SH-SY5Y (cell line): ENCODE measurements around the gene TAPT1.

ENCODE experiments used
- GATA2 ChIP-seq: IDR thresholded peaks from 2 replicates; pipeline ENCODE4 v1.6.1; 2011; ENCODE audit warnings: mild to moderate bottlenecking, low read depth, low read length
- GATA3 ChIP-seq: IDR thresholded peaks from 2 replicates; pipeline ENCODE4 v1.6.1; 2011; ENCODE audit warnings: low read depth, mild to moderate bottlenecking, low read length, moderate library complexity

Gene TAPT1

DNA sequence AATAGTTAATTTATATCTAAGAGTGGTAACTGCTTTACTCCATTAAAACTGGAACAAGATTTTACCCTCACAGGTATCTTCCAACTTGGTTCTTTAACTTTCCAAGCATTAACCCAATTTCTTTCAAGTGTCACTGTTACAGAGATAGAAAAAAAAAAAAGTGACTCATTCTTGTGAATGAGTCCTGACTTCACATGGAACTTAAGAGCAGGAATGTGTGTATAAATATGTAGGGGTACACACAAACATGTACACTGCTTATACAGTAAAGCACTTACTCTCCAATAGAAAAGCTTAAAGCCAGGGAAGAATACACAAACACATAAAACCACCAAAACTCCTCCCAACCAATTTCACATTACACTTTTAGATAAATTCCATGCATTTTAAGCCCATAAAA lies 38.8 kb downstream of the TAPT1 start:
- TF ChIP-seq GATA3, result no peak
- no peak for TF ChIP-seq GATA2

DNA sequence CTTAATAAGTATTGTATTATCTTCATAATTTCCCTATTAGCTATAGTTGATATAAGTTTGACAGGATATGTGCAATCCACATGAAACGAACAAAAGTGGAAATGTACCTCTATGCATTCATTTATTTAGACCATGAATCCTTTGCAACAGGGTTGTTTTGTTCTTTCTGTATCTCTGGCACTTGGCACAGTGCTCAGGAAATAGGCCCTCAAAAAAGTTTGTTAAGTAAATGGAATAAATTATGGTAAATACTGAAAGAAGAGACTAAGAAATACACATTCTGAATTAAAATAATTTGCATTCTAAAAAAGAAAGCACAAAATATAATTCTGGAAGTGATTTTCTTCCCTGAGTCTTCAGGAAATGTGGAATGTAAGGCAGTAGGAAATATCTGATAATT lies 39.3 kb downstream of the TAPT1 start:
- TF ChIP-seq GATA3 (no peak), GATA2 (no peak)

DNA sequence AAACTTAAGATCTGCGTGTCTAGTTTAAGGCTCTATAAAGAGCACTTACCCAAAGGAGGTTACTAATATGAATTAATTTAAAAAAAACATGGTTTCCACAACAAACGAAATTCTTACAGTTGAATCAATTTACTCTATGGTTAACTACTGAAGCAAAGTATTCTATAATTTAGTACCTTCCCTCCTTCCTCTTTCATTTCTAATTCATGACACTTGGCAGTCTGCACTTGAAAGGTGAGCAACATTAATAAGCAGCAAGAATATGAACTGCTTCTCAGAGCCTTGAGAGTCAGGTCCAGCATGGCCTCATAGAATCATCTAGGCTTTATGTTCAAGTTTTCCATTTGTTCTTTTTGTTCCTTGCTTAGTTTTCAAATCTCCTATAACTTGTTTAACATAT lies 42.7 kb downstream of the TAPT1 start:
- TF ChIP-seq GATA2 (no peak), GATA3 (no peak)

DNA sequence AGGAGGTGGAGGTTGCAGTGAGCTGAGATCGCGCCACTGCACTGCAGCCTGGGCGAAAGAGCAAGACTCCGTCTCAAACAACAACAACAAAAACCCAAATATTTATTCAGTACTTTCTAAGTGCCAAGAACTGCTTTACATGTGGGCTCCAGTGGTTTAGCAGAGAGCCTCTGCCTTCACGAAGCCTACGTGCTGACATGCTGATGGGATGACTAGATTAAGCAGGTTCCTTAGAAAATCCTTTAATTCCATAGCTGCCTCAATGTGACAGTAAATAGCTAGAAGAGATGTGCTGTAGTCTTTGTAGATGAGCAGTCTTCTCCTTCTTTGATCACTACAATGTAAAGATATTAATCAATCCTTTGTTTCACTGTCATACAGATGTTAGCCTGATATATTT lies 49.6 kb downstream of the TAPT1 start:
- TF ChIP-seq GATA2 (no peak), GATA3 (no peak)

DNA sequence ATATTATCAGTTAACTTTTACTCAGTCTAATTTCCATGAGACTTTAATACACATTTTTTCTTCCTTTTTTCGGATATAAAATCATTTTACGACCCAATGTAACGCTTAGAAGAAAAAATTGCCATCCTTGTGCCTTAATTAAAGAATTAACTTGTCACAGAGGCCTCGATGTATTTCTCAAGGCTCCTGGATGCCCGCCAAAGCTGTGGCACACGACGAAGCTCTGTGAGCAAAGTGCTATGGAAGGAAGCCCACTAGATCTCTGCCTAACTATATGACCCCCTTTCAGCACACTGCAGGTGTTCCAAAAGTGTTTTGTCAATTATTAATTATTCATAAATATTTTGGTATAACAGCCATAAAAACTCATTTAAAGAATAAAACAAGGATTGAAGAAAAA lies 54.4 kb downstream of the TAPT1 start:
- TF ChIP-seq GATA3 (no peak), GATA2 (no peak)

DNA sequence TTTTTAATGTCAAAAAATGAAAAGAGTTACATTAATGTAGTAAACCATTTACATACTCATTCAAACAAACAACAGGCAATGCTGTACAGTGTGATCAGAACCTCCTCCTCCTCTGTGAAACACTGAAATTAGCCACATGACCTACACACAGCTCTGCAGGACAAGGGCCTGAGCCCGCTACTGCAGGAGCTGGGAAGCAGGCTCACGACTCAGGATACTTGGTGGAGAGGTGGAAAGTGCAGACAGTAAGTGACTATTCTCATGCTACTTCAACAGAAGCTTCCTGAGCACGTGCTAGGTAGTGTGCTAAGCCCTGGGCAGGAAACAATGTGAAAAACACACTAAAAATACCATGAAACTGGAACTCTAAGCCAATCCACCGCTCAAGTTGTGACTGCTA lies 56.8 kb downstream of the TAPT1 start:
- TF ChIP-seq GATA3, result no peak

DNA sequence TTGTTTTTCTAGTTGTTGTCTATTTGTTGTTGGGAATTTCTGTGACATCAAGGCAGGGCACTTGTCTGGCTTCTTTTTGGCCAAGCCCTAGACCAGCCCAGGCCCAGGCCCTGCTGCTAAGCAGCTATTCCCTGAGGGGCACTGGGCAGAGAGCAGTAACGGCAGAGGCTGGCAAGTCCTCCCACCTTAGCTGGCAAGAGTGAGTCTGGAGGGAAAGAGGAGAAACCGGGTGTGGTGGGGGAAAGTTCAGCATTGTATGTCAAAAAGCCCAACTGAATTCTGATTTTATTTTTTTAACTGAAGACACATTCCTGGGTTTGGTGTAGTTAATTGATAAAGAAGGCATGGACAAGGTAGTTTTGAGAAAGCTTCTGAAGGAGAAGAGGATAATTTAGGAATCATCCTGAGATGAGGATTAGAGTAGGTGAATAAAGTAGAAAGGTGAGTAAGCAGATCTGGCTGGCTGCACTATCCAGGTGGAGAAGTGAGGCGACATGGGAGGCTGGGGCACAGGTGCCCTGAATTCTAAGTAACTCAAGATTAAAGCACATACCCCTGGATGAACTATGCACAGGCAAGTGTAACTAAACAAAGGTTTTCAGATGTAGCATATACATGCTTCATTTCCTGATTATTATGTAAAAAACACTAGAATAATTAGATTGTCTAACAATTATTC lies 57.4 kb downstream of the TAPT1 start:
- TF ChIP-seq GATA2 (no peak), GATA3 (no peak)

DNA sequence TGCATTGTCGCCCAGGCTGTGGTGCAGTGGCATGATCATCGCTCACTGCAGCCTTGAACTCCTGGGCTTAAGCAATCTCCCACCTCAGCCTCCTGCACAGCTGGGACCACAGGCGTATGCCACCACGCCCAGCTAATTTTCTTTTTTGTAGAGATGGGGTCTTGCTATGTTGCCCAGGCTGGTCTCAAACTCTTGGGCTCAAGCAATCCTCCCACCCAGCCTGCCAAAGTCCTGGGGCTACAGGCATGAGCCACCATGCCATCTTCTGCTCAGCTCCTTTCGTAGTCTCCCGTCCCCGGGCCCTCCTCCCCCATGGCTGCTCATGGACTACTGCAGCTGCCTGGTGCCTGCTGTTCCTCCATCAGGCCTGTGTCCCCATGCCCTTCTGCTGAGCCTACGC lies 58.1 kb downstream of the TAPT1 start:
- no peak for TF ChIP-seq GATA2
- no peak for TF ChIP-seq GATA3

DNA sequence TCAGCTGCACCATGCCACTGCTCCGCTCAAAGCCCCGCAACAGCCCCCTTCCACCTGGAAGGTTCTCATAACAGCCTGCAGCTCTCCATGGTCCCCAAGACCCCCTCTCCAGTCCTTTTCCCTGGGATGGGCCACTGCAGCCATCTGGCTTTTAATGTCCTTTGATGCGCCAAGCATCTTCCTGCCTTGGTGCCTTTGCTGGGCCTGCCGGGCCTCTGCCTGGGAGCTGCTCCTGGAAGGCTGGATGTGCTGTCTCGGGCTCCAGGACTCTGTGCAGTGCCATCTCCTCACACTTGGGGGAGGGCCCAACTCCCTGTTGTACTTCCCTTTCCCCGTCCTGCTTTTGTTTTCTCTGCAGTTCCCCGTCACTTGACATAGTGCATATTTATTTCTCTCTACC lies 60.3 kb downstream of the TAPT1 start:
- TF ChIP-seq GATA3 (no peak), GATA2 (no peak)

DNA sequence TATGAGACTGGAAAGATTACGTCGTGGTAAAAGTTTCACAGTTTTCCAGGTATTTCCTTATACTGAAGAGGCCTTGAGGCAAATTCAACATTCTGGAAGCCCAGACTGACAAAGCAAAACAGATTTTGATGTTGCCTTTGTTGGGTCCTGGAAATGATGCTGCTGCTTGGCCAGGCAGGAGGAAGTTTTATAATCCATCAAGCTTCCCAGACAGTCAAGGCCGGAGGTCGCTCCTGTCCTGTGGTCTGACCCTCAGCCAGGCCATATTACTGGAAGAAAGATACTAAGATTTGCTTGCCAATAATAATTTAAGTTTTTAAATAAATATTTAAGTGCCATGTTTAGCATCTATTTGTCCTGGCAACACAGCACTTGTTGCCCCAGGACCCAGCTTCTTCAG lies 63.4 kb downstream of the TAPT1 start:
- no peak for TF ChIP-seq GATA2
- no peak for TF ChIP-seq GATA3

DNA sequence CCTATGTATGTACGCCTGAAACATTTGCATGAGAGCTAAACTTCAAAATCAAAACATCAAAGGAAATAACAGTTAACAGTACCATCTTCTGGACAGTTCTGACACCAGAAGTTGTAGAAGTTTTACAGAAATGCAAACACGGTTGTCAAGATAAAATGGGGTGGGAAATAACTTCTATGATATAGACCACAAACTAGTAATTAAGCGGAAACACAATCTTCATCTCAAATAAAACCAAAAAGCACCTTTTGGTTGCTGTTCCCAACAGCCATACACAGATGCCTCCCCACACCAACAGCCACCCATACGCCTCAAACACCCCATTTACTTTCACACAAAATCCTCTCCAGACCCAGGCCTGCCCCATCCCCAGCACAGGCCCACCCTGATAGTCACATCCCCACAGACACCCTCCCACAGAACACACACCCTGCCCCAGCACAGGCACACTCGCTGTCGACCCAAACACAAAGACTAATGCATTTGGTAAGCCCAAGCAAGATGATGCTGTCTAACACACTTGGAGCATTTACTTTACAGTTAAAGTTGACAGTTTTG lies 64.3 kb downstream of the TAPT1 start:
- TF ChIP-seq GATA2 (no peak), GATA3 (no peak)

DNA sequence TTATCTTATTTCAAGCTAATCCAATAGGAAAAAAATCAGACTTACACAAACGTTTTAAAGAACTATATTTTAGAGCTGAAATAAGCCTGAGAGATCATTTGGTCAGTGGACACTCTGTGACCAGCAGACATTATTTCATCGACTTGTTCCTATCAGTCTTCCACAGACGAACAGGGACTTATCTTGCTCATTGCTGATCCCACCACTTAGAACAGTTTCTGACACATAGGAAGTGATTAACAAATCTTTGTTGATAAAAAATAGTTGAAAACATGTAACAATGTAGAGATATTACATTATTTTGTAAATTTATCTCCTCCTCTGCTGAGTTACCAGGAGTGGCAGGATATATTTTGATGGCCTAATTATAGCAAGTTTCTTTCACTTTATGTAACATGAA lies 65.8 kb downstream of the TAPT1 start:
- TF ChIP-seq GATA3 (no peak), GATA2 (no peak)

DNA sequence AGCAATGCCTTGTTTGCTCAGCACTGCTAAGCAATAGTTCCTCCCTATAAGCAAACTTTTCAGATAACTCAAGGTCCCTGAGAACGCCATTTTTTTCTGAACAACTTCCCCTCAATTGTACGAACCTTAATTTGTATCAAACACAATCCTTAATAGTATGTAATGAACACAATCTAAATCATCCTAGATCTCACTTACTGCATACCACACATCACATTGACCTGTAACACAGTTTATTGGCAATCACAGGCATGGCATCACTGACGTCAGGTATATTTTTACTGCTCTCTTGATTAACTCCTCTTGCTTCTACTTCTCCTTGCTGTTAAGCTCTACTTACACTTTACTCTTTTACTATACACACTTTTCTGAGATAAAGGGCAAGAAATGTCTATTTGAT lies 67.0 kb downstream of the TAPT1 start:
- no peak for TF ChIP-seq GATA2
- no peak for TF ChIP-seq GATA3

DNA sequence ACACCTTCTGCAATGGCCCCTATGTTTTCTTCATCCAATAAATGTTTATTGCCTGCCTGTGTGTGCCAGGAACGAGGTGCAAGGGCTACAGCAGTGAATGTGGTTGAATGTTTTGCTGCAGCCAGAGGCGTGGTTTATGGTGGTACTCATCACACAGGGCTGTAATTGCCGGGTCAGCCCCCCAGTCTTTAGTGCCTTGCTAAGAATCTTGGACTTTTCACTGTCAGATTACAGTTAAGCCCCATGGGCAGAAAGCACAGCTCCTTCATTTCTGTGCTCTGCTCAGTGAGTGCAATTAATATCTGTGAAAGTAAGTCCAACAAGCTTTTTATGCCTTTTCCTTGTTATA lies 67.8 kb downstream of the TAPT1 start:
- TF ChIP-seq GATA2, result no peak
- TF ChIP-seq GATA3, result no peak

DNA sequence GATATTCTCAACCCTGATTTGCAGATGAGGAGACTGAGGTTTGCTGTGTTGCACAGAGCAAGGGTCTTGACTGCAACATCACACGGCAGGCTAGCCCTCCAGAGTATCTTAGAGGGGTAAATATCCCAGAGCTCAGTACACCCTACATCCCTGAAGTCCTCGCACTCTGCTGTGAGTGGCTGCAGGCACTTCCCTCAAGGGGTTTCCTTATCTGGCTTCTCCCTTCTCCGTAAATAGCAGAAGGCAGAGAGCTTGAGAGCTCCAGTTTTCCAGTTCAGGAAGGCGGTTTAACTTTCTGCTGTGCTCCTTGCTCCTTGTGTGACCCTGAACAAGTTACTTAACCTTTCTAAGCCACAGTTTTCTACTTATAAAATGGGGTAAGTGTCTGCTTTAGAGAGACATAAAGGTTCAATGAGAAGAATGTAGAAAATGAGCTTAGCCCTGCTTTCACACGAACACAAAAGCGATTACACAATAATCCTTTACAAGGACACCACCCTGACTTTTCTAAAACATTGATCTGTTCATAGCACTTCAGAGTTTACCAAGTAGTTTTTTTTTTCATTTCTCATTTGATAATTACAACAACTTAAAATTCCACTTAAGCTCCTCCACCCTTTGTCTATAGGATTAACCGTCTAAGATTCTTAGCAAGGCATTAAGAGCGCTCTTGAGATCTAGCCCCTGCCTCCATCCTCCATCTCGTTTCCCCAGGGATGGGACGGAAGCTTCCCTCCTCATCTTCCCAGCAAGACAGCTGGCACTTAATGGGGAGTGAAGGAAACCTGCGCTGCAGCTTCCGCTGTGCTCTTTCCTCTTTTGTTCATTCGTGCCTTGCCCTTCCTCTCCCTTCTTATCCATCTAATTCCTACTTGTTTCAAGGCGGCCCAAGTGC lies 68.4 kb downstream of the TAPT1 start:
- no peak for TF ChIP-seq GATA3
- TF ChIP-seq GATA2, result no peak

DNA sequence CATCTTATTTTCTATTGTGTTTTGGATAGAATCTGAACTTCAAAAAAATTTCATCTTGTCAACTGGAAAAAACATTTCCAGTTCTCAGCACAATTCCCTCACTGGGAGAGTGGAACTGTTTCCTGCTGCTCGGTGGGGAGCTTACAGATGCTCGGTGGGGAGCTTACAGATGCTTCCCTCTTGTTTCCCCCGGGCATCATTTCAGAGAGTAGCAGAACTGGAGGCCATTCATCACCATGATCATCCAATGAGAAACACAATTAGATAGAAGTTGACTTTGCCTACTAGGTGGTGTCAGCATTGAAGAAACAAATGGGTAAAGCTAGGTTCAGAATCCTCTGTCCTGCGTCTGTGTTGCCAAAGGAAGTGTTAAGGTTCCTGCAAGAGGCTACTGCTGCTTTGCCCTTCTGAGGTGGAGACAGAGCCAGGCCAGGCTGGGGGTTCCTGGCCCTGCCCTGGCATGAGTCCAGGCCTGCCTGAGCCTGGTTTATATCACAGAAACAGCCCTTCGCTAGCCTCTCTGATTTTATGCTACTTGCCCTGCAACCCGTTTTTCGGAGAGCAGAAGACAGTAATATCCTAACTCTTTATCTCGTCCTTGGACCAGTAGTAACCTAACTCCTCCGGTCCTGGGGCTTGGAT lies 70.6 kb downstream of the TAPT1 start:
- TF ChIP-seq GATA2 (no peak), GATA3 (no peak)
